SK-N-SH treated with all-trans-retinoic acid at 6 μM for 48 hours (cell line): ENCODE measurements around the gene RPS6KA2.

ENCODE experiments used
- ATAC-seq: fragments of 200-7000 bp; cut with Tn5 transposase; 3 replicates; pipeline ENCODE4 v1.9.1; 2020; ENCODE audit warnings: mild to moderate bottlenecking, moderate library complexity
- BACH2 ChIP-seq: fragments of 250-450 bp; sonication (Bioruptor Pico); IDR thresholded peaks from 2 replicates; pipeline ENCODE4 v1.9.0; 2021; ENCODE audit warnings: mild to moderate bottlenecking, borderline replicate concordance
- CSDC2 ChIP-seq: fragments of 250-450 bp; sonication (Bioruptor Pico); IDR thresholded peaks from 2 replicates; pipeline ENCODE4 v1.5.0; 2020; ENCODE audit warnings: mild to moderate bottlenecking, moderate library complexity
- ESRRG ChIP-seq: fragments of 250-450 bp; sonication (Bioruptor Pico); IDR thresholded peaks from 2 replicates; pipeline ENCODE4 v1.6.1; 2021; ENCODE audit warnings: mild to moderate bottlenecking
- GLIS3 ChIP-seq: fragments of 250-450 bp; sonication (Bioruptor Pico); IDR thresholded peaks from 2 replicates; pipeline ENCODE4 v1.5.0; 2020; ENCODE audit warnings: mild to moderate bottlenecking, moderate library complexity
- ISL1 ChIP-seq: fragments of 250-450 bp; sonication (Bioruptor Pico); IDR thresholded peaks from 2 replicates; pipeline ENCODE4 v2.1.2; 2022; ENCODE audit warnings: mild to moderate bottlenecking, moderate library complexity
- OSR1 ChIP-seq: fragments of 250-450 bp; sonication (Bioruptor Pico); IDR thresholded peaks from 2 replicates; pipeline ENCODE4 v1.8.0; 2022; ENCODE audit warnings: moderate library complexity, mild to moderate bottlenecking, inconsistent platforms
- PATZ1 ChIP-seq: fragments of 250-450 bp; sonication (Bioruptor Pico); IDR thresholded peaks from 2 replicates; pipeline ENCODE4 v1.8.0; 2020; ENCODE audit warnings: mild to moderate bottlenecking, moderate library complexity, borderline replicate concordance
- POU6F1 ChIP-seq: fragments of 250-450 bp; sonication (Bioruptor Pico); IDR thresholded peaks from 2 replicates; pipeline ENCODE4 v1.8.0; 2021; ENCODE audit warnings: low read depth, mild to moderate bottlenecking, moderate library complexity, borderline replicate concordance
- PPARA ChIP-seq: fragments of 250-450 bp; sonication (Bioruptor Pico); IDR thresholded peaks from 2 replicates; pipeline ENCODE4 v1.5.0; 2020; ENCODE audit warnings: mild to moderate bottlenecking, borderline replicate concordance
- RARB ChIP-seq: fragments of 250-450 bp; sonication (Bioruptor Pico); IDR thresholded peaks from 2 replicates; pipeline ENCODE4 v1.8.0; 2021; ENCODE audit warnings: mild to moderate bottlenecking, moderate library complexity
- TCF4 ChIP-seq: fragments of 250-450 bp; sonication (Bioruptor Pico); IDR thresholded peaks from 2 replicates; pipeline ENCODE4 v1.8.0; 2021; ENCODE audit warnings: mild to moderate bottlenecking, moderate library complexity, borderline replicate concordance
- TOX ChIP-seq: fragments of 250-450 bp; sonication (Bioruptor Pico); IDR thresholded peaks from 2 replicates; pipeline ENCODE4 v1.8.0; 2021; ENCODE audit warnings: mild to moderate bottlenecking, moderate library complexity, borderline replicate concordance
- ZC3H10 ChIP-seq: fragments of 250-450 bp; sonication (Bioruptor Pico); IDR thresholded peaks from 2 replicates; pipeline ENCODE4 v1.5.1; 2021; ENCODE audit warnings: mild to moderate bottlenecking, moderate library complexity
- ZFP3 ChIP-seq: fragments of 250-450 bp; sonication (Bioruptor Pico); IDR thresholded peaks from 2 replicates; pipeline ENCODE4 v1.5.0; 2020; ENCODE audit warnings: mild to moderate bottlenecking, moderate library complexity
- ZFP30 ChIP-seq: fragments of 450-650 bp; formaldehyde crosslinking; IDR thresholded peaks from 2 replicates; pipeline ENCODE4 v1.5.0; 2022; ENCODE audit warnings: mild to moderate bottlenecking, moderate library complexity
- ZNF565 ChIP-seq: fragments of 450-650 bp; formaldehyde crosslinking; conservative IDR thresholded peaks from 2 replicates; pipeline ENCODE4 v1.5.0; 2020; ENCODE audit warnings: low read depth, mild to moderate bottlenecking, moderate library complexity
- ZNF70 ChIP-seq: fragments of 450-650 bp; formaldehyde crosslinking; IDR thresholded peaks from 2 replicates; pipeline ENCODE4 v1.5.0; 2020; ENCODE audit warnings: mild to moderate bottlenecking, moderate library complexity
- ZNF8 ChIP-seq: fragments of 450-650 bp; formaldehyde crosslinking; IDR thresholded peaks from 2 replicates; pipeline ENCODE4 v1.5.0; 2020; ENCODE audit warnings: mild to moderate bottlenecking, moderate library complexity
- TF ChIP-seq, protein P1 (sequence below): fragments of 250-450 bp; sonication (Bioruptor Pico); IDR thresholded peaks from 2 replicates; pipeline ENCODE4 v1.5.1; 2020; ENCODE audit warnings: low read depth, mild to moderate bottlenecking, moderate library complexity
- TF ChIP-seq, protein P2 (sequence below): fragments of 250-450 bp; sonication (Bioruptor Pico); IDR thresholded peaks from 2 replicates; pipeline ENCODE4 v1.5.1; 2021; ENCODE audit warnings: mild to moderate bottlenecking, moderate library complexity

Gene RPS6KA2

DNA sequence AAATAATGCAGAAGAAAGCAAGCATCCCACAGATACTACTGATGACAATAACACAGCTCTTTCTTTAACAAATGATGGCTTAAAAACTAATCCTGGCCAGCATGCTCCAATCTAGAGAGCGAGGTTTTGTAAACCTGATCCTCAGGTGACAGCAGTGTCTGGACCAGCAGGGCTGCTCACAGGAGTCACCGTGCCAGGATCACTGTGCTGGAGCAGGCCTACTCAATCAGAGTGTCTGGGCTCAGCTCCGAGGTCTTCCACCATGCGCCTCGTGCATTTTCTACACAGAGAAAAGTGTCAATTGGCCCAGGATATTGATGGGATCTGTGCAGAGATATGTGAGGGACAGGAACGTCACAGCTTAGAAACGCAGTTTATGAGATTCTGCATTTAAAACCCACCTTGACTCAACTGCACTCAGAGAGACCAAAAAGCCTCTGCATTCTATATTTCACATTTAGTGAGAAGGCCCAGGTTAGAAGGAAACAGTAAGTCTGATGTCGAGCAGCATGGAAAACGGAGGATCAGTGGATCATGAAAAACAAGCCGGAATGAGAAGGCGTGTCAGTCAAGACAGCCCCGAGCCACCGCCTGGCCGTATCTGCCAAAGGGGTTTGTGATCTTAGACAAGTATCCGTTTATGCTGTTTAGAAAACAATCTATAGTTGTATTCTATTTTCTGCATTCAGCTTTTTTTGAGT is 48.4 kb downstream of the RPS6KA2 start:
- ATAC-seq: no peak
- no peak for TF ChIP-seq ZC3H10 (CRISPR knock-in tag)
- no peak for TF ChIP-seq CSDC2 (CRISPR knock-in tag)
- no peak for TF ChIP-seq TCF4 (CRISPR knock-in tag)
- TF ChIP-seq ISL1 (CRISPR knock-in tag): no peak
- TF ChIP-seq OSR1: no peak
- no peak for TF ChIP-seq BACH2 (CRISPR knock-in tag)
- TF ChIP-seq ZNF8 (CRISPR knock-in tag): no peak
- TF ChIP-seq GLIS3: no peak
- no peak for TF ChIP-seq ZNF565 (CRISPR knock-in tag)
- TF ChIP-seq TOX (CRISPR knock-in tag): no peak
- no peak for TF ChIP-seq ZFP3 (CRISPR knock-in tag)
- TF ChIP-seq PATZ1 (CRISPR knock-in tag): no peak
- TF ChIP-seq, protein P1, sequence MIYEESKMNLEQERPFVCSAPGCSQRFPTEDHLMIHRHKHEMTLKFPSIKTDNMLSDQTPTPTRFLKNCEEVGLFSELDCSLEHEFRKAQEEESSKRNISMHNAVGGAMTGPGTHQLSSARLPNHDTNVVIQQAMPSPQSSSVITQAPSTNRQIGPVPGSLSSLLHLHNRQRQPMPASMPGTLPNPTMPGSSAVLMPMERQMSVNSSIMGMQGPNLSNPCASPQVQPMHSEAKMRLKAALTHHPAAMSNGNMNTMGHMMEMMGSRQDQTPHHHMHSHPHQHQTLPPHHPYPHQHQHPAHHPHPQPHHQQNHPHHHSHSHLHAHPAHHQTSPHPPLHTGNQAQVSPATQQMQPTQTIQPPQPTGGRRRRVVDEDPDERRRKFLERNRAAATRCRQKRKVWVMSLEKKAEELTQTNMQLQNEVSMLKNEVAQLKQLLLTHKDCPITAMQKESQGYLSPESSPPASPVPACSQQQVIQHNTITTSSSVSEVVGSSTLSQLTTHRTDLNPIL: no peak
- TF ChIP-seq ZFP30 (CRISPR knock-in tag): no peak
- TF ChIP-seq RARB (CRISPR knock-in tag): no peak
- no peak for TF ChIP-seq PPARA (CRISPR knock-in tag)

GRCh38 chr6:166575205-166575604 is 51.8 kb downstream of the RPS6KA2 start:
- no peak for ATAC-seq
- no peak for TF ChIP-seq TOX (CRISPR knock-in tag)

- ATAC-seq: no peak
- TF ChIP-seq ZFP3 (CRISPR knock-in tag): no peak
- TF ChIP-seq ZNF70: no peak
- no peak for TF ChIP-seq OSR1
- no peak for TF ChIP-seq POU6F1 (CRISPR knock-in tag)
- TF ChIP-seq PATZ1 (CRISPR knock-in tag): no peak
- TF ChIP-seq, protein P1: no peak
- no peak for TF ChIP-seq ZFP30 (CRISPR knock-in tag)
- TF ChIP-seq GLIS3: no peak
- no peak for TF ChIP-seq TCF4 (CRISPR knock-in tag)
- TF ChIP-seq, protein P2, sequence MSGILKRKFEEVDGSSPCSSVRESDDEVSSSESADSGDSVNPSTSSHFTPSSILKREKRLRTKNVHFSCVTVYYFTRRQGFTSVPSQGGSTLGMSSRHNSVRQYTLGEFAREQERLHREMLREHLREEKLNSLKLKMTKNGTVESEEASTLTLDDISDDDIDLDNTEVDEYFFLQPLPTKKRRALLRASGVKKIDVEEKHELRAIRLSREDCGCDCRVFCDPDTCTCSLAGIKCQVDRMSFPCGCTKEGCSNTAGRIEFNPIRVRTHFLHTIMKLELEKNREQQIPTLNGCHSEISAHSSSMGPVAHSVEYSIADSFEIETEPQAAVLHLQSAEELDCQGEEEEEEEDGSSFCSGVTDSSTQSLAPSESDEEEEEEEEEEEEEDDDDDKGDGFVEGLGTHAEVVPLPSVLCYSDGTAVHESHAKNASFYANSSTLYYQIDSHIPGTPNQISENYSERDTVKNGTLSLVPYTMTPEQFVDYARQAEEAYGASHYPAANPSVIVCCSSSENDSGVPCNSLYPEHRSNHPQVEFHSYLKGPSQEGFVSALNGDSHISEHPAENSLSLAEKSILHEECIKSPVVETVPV (CRISPR knock-in tag): no peak
- no peak for TF ChIP-seq ESRRG (CRISPR knock-in tag)
- TF ChIP-seq ZNF565 (CRISPR knock-in tag): no peak
- TF ChIP-seq, all 23 proteins: peak for 0
These were observed 53.4 kb downstream of the RPS6KA2 start for GRCh38 chr6:166573511-166574216.
